Vagina (tissue), 2 donors: Measurements from ENCODE around the gene STBD1.

Experiments
- CTCF ChIP-seq, 3 experiments: fragments of 450-650 bp in 2 of 3; fragments of 200-600 bp in 1 of 3; sonication (generic) in 1 of 3; IDR thresholded peaks; one replicate each; pipeline ENCODE4 v1.5.1; 2017 to 2019; ENCODE audit warnings: antibody characterized with exemption in 3 of 3, mild to moderate bottlenecking in 2 of 3, moderate library complexity in 2 of 3
- POLR2A ChIP-seq, 2 donors: fragments of 450-650 bp; IDR thresholded peaks; one replicate each; pipeline ENCODE4 v1.6.1; 2017; ENCODE audit warnings: antibody characterized with exemption in 2 of 2, mild to moderate bottlenecking in 2 of 2, moderate library complexity in 2 of 2
- POLR2AphosphoS5 ChIP-seq, 2 donors: sonication (generic); formaldehyde crosslinking; IDR thresholded peaks; one replicate each; pipeline ENCODE4 v1.9.0; 2017; ENCODE audit warnings: antibody characterized with exemption in 2 of 2, mild to moderate bottlenecking in 2 of 2, low read depth in 1 of 2; ENCODE audit not compliant: insufficient read depth in 1 of 2

GRCh38 chr4:76272582-76272981 is 34.0 kb upstream of the STBD1 start:
- TF ChIP-seq CTCF (IDR thresholded peaks at IDR 0.05) (no peak), POLR2AphosphoS5 (IDR thresholded peaks at IDR 0.05; ENCODE audit: insufficient read depth in 1 of 2, low read depth in 1 of 2) (no peak), POLR2A (IDR thresholded peaks at IDR 0.05) (no peak)
